ENCODE measurements around the gene UTP25. TPM values are rescaled to one million over a fixed set of nuclear protein-coding genes. Genes with fewer than 3 reads are reported as not detected.

Gene UTP25
- total RNA-seq, 3 donors from 2014 or later = 16.9 to 18.6 (median 17.7) TPM

GRCh38 chr1:209866201-209866600, 38.4 kb downstream of the UTP25 start:
- Mint-ChIP-seq H3K9me3 (peaks cover 4% of the 10 kb centered on the region), H3K4me3 (no peak overlapping the region), H3K4me1 (ENCODE audit: low read depth) (no peaks in the 10 kb centered on the region), H3K36me3 (ENCODE audit: insufficient read depth) (no peaks in the 10 kb centered on the region), H3K27me3 (ENCODE audit: low read depth) (peaks cover 32% of the 10 kb centered on the region)
- ATAC-seq (no peak), DNase-seq (no peak)

GRCh38 chr1:209869291-209870149, 41.7 kb downstream of the UTP25 start:
- no peak for DNase-seq
- H3K4me3 Mint-ChIP-seq = no peak overlapping the region
- no peaks in the 10 kb centered on the region for H3K4me1 Mint-ChIP-seq (ENCODE audit: low read depth)
- no peaks in the 10 kb centered on the region for H3K36me3 Mint-ChIP-seq (ENCODE audit: insufficient read depth)
- ATAC-seq = no peak
- peaks cover 32% of the 10 kb centered on the region for H3K27me3 Mint-ChIP-seq (ENCODE audit: low read depth)
- H3K9me3 Mint-ChIP-seq = peaks cover 4% of the 10 kb centered on the region

GRCh38 chr1:209870151-209870831, 42.5 kb downstream of the UTP25 start:
- peaks cover 35% of the 10 kb centered on the region for H3K27me3 Mint-ChIP-seq (ENCODE audit: low read depth)
- H3K4me3 Mint-ChIP-seq = no peak overlapping the region
- H3K36me3 Mint-ChIP-seq (ENCODE audit: insufficient read depth) = no peaks in the 10 kb centered on the region
- ATAC-seq (no peak), DNase-seq (no peak)
- no peaks in the 10 kb centered on the region for H3K4me1 Mint-ChIP-seq (ENCODE audit: low read depth)
- peaks cover 4% of the 10 kb centered on the region for H3K9me3 Mint-ChIP-seq

- H3K9me3 Mint-ChIP-seq = peaks cover 4% of the 10 kb centered on the region
- ATAC-seq (no peak), DNase-seq (no peak)
- peaks cover 35% of the 10 kb centered on the region for H3K27me3 Mint-ChIP-seq (ENCODE audit: low read depth)
- no peak overlapping the region for H3K4me3 Mint-ChIP-seq
- H3K36me3 Mint-ChIP-seq (ENCODE audit: insufficient read depth) = no peaks in the 10 kb centered on the region
- H3K4me1 Mint-ChIP-seq (ENCODE audit: low read depth) = no peaks in the 10 kb centered on the region
Observed at GRCh38 chr1:209871006-209871405, 43.2 kb downstream of the UTP25 start.

- ATAC-seq = no peak
- H3K4me1 Mint-ChIP-seq (ENCODE audit: low read depth) = no peaks in the 10 kb centered on the region
- H3K36me3 Mint-ChIP-seq (ENCODE audit: insufficient read depth) = no peaks in the 10 kb centered on the region
- H3K4me3 Mint-ChIP-seq = no peak overlapping the region
- H3K9me3 Mint-ChIP-seq = peaks cover 4% of the 10 kb centered on the region
- no peak for DNase-seq
- peaks cover 35% of the 10 kb centered on the region for H3K27me3 Mint-ChIP-seq (ENCODE audit: low read depth)
Observed at GRCh38 chr1:209871430-209871829, 43.7 kb downstream of the UTP25 start.

GRCh38 chr1:209873067-209873799, 45.5 kb downstream of the UTP25 start:
- Mint-ChIP-seq H3K4me3 (no peak overlapping the region), H3K9me3 (no peaks in the 10 kb centered on the region), H3K27me3 (ENCODE audit: low read depth) (peaks cover 40% of the 10 kb centered on the region), H3K4me1 (ENCODE audit: low read depth) (no peaks in the 10 kb centered on the region), H3K36me3 (ENCODE audit: insufficient read depth) (no peaks in the 10 kb centered on the region)
- DNase-seq (no peak), ATAC-seq (no peak)

- no peak for ATAC-seq
Observed at GRCh38 chr1:209875515-209875914, 47.7 kb downstream of the UTP25 start.

GRCh38 chr1:209876078-209876800, 48.5 kb downstream of the UTP25 start:
- Mint-ChIP-seq H3K4me3 (no peak overlapping the region), H3K36me3 (ENCODE audit: insufficient read depth) (no peaks in the 10 kb centered on the region), H3K4me1 (ENCODE audit: low read depth) (no peaks in the 10 kb centered on the region), H3K27me3 (ENCODE audit: low read depth) (peaks cover 38% of the 10 kb centered on the region), H3K9me3 (no peaks in the 10 kb centered on the region)
- ATAC-seq (no peak), DNase-seq (no peak)

More at GRCh38 chr1:209875515-209875914, 47.7 kb downstream of the UTP25 start:
- H3K27me3 Mint-ChIP-seq (ENCODE audit: low read depth) = peaks cover 40% of the 10 kb centered on the region
- no peak overlapping the region for H3K4me3 Mint-ChIP-seq
- no peaks in the 10 kb centered on the region for H3K36me3 Mint-ChIP-seq (ENCODE audit: insufficient read depth)
- no peaks in the 10 kb centered on the region for H3K4me1 Mint-ChIP-seq (ENCODE audit: low read depth)
- DNase-seq = no peak
- no peaks in the 10 kb centered on the region for H3K9me3 Mint-ChIP-seq

- Mint-ChIP-seq H3K4me3 (no peak overlapping the region), H3K4me1 (ENCODE audit: low read depth) (no peaks in the 10 kb centered on the region), H3K36me3 (ENCODE audit: insufficient read depth) (no peaks in the 10 kb centered on the region), H3K9me3 (no peaks in the 10 kb centered on the region), H3K27me3 (ENCODE audit: low read depth) (peaks cover 41% of the 10 kb centered on the region)
- DNase-seq (no peak), ATAC-seq (no peak)
Observed at GRCh38 chr1:209877087-209877764, 49.5 kb downstream of the UTP25 start.

GRCh38 chr1:209878964-209879363, 51.2 kb downstream of the UTP25 start:
- Mint-ChIP-seq H3K27me3 (ENCODE audit: low read depth) (peaks cover 30% of the 10 kb centered on the region), H3K4me1 (ENCODE audit: low read depth) (no peaks in the 10 kb centered on the region), H3K4me3 (no peak overlapping the region), H3K36me3 (ENCODE audit: insufficient read depth) (no peaks in the 10 kb centered on the region), H3K9me3 (no peaks in the 10 kb centered on the region)
- DNase-seq (no peak), ATAC-seq (no peak)

- Mint-ChIP-seq H3K4me1 (ENCODE audit: low read depth) (peaks cover 2% of the 10 kb centered on the region), H3K4me3 (no peak overlapping the region), H3K27me3 (ENCODE audit: low read depth) (peaks cover 34% of the 10 kb centered on the region), H3K9me3 (no peaks in the 10 kb centered on the region), H3K36me3 (ENCODE audit: insufficient read depth) (no peaks in the 10 kb centered on the region)
- DNase-seq = no peak
- no peak for ATAC-seq
Observed at GRCh38 chr1:209879539-209879938, 51.8 kb downstream of the UTP25 start.

GRCh38 chr1:209880031-209880430, 52.3 kb downstream of the UTP25 start:
- H3K9me3 Mint-ChIP-seq = no peaks in the 10 kb centered on the region
- no peak overlapping the region for H3K4me3 Mint-ChIP-seq
- DNase-seq (no peak), ATAC-seq (no peak)
- peaks cover 4% of the 10 kb centered on the region for H3K4me1 Mint-ChIP-seq (ENCODE audit: low read depth)
- peaks cover 33% of the 10 kb centered on the region for H3K27me3 Mint-ChIP-seq (ENCODE audit: low read depth)
- H3K36me3 Mint-ChIP-seq (ENCODE audit: insufficient read depth) = no peaks in the 10 kb centered on the region

- Mint-ChIP-seq H3K9me3 (no peaks in the 10 kb centered on the region), H3K4me1 (ENCODE audit: low read depth) (peaks cover 4% of the 10 kb centered on the region), H3K27me3 (ENCODE audit: low read depth) (peaks cover 36% of the 10 kb centered on the region), H3K4me3 (no peak overlapping the region), H3K36me3 (ENCODE audit: insufficient read depth) (no peaks in the 10 kb centered on the region)
- no peak for DNase-seq
- ATAC-seq = no peak
Observed at GRCh38 chr1:209881619-209882018, 53.8 kb downstream of the UTP25 start.

All from activated T-cell treated with anti-CD3 and anti-CD28 coated beads, Interleukin-2, amount 50 U/mL, for 4 hours (primary cell).